Astrocyte of the spinal cord (primary cell): ENCODE data around the gene PNPLA7.

Experiments
- DNase-seq: peaks from one replicate; pipeline ENCODE4 v3.0.0; 2011; ENCODE audit warnings: low read depth, low spot score
- H3K4me3 ChIP-seq: 2 replicates; pipeline ENCODE4 v1.5.1; 2011; ENCODE audit warnings: low read depth, mild to moderate bottlenecking, low read length, moderate library complexity
- CTCF ChIP-seq: IDR thresholded peaks from 2 replicates; pipeline ENCODE4 v1.5.1; 2012; ENCODE audit warnings: low read depth, mild to moderate bottlenecking, low read length, inconsistent platforms
- in situ Hi-C: cut with HindIII; loops from 2 replicates; pipeline ENCODE4 v1.10.0; 2017; ENCODE audit warnings: low sequenced_read_pairs

PNPLA7 gene

DNA sequence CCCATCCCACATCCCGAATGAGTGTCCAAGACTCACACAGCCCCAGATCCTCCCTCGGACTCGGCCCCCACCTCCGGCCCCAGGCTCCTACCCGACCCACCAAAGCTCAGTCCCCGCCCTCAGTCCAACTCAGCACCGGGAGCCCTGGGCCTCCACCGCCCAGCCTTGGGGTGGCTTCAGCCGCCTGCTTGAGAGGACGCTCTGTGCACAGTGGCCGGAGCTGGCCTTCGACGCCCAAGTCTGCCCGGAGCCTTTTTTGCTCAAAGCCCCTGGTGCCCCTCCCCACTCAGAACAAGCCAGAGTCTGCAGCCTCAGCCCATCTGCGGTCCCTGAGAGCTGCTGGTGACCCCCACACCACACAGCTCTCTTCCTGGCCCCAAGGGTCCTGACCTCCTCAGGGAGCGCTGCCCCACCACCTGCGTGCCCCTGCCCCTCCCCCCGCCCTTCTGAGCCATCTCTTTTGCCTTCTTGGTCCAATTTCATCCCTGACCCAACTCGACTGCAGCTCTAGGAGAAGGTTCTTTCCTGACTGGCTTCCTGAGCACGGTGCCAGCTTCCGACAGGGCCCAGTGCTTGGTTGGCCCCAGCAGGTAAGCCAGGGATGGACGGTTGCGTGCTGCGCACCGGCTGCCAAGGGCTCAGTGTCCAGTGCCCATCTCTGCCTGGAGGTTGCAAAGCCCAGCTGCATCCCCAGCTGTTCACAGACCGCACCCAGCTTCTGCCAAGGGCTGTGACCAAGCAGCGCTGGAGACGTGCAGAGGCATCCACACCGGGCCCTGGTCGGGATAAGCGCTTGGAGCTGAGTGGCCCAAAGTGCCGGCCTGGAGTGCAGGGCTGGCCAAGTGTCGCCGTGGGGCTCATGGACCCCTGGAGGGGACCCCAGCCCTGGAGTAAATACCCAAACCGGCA lies 63.4 kb downstream of the PNPLA7 start:
- no peak for TF ChIP-seq CTCF
- in situ Hi-C loops: no loop called here
- H3K4me3 ChIP-seq: no peak overlapping the region
- DNase-seq: no peak

GRCh38 chr9:137486141-137486490 lies 64.1 kb downstream of the PNPLA7 start:
- in situ Hi-C loops: no loop called here
- no peak overlapping the region for H3K4me3 ChIP-seq
- no peak for DNase-seq
- no peak for TF ChIP-seq CTCF

- in situ Hi-C loops: no loop called here
Observed at GRCh38 chr9:137485343-137486140, 64.7 kb downstream of the PNPLA7 start.

DNA sequence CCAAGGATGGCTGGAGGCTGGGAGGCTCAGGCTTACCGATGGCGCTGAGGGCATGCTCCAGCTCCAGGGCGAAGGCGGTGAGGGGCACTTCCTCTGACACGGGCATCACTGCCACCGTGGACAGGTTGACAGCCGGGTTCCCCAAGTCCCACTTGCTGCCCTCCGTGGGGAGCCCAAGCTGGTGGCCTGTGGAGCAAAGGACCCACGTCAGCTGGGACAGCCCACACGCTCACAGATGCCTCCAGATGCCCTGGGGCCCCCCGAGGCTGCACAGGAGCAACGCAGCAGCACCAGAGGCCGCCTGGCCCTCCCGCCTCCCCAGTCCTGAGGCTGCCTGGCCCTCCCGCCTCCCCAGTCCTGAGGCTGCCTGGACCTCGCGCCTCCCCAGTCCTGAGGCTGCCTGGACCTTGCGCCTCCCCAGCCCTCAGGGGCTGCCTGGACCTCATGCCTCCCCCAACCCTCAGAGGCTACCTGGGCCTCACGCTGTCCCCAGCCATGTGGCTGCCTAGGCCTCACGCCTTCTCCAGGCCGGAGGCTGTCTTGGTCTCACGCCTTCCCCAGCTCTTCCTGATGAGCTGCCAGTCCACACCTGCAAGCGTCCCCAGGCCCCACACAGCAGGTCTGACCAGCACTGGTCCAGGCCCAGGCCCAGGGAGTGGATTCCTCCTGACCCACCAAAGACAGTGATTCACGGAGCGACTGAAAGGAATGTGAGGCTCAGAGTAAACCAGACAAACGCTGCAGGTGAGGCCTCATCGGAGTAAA lies 65.5 kb downstream of the PNPLA7 start:
- DNase-seq: no peak
- in situ Hi-C loops: no loop called here
- no peak overlapping the region for H3K4me3 ChIP-seq
- no peak for TF ChIP-seq CTCF

More at GRCh38 chr9:137485343-137486140, 64.7 kb downstream of the PNPLA7 start:
- DNase-seq: no peak
- TF ChIP-seq CTCF: no peak
- no peak overlapping the region for H3K4me3 ChIP-seq

DNA sequence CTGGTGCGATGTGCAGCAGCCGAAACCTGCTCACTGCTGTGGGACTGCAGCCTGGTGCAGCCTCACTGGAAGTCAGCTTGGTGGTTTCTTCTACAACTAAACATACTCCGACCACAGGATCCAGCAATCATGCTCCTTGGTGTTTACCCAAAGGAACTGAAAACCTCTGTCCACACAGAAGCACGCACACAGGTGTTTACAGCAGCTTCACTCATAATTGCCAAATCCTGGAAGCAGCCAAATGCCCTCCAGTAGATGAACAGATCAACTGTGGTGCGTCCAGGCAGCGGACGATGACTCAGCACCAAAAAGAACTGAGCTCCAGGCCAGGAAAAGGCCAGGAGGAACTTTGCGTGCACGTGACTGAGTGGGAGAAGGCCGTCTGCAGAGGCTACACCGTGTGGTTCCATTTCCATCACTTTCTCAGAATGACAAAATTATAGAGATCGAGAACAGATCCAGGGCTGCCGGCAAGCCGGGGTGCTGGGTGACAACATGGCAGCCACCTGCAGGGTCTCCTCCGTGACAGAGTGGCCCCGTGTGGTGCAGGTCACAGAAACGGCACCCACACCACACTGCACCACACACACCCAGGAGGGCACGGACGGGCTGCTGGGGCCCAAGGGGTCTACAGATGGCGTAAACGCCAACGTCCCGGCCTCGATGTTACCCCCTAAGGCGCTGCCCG lies 68.0 kb downstream of the PNPLA7 start:
- DNase-seq: peak; percentile 61
- no peak overlapping the region for H3K4me3 ChIP-seq
- in situ Hi-C loops: no loop called here
- TF ChIP-seq CTCF: no peak
